ENCODE results near the gene NRIP3.

- TF ChIP-seq, protein P1, sequence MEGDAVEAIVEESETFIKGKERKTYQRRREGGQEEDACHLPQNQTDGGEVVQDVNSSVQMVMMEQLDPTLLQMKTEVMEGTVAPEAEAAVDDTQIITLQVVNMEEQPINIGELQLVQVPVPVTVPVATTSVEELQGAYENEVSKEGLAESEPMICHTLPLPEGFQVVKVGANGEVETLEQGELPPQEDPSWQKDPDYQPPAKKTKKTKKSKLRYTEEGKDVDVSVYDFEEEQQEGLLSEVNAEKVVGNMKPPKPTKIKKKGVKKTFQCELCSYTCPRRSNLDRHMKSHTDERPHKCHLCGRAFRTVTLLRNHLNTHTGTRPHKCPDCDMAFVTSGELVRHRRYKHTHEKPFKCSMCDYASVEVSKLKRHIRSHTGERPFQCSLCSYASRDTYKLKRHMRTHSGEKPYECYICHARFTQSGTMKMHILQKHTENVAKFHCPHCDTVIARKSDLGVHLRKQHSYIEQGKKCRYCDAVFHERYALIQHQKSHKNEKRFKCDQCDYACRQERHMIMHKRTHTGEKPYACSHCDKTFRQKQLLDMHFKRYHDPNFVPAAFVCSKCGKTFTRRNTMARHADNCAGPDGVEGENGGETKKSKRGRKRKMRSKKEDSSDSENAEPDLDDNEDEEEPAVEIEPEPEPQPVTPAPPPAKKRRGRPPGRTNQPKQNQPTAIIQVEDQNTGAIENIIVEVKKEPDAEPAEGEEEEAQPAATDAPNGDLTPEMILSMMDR (IDR thresholded peaks at IDR 0.05; ENCODE audit: low read depth, low read length), result no peak
- TF ChIP-seq POLR2A (IDR thresholded peaks at IDR 0.05; ENCODE audit: extremely low read depth, insufficient read length) (no peak), MAX (IDR thresholded peaks at IDR 0.05; ENCODE audit: low read depth, low read length) (no peak), MYC (IDR thresholded peaks at IDR 0.05; ENCODE audit: low read depth, low read length) (no peak)
Measured at GRCh38 chr11:8934742-8935488, 68.9 kb downstream of the NRIP3 start.

Data from NB4 (cell line).